ENCODE data around the gene CCDC85B. TPM values are rescaled to one million over a fixed set of nuclear protein-coding genes. Genes with fewer than 3 reads are reported as not detected.

Gene CCDC85B
- total and polyA plus RNA-seq, 2 of the 13 experiments (the other 11 are each of a cell fraction or from before 2014, with no cell fraction given), result 8.2 to 19.5 TPM

DNA sequence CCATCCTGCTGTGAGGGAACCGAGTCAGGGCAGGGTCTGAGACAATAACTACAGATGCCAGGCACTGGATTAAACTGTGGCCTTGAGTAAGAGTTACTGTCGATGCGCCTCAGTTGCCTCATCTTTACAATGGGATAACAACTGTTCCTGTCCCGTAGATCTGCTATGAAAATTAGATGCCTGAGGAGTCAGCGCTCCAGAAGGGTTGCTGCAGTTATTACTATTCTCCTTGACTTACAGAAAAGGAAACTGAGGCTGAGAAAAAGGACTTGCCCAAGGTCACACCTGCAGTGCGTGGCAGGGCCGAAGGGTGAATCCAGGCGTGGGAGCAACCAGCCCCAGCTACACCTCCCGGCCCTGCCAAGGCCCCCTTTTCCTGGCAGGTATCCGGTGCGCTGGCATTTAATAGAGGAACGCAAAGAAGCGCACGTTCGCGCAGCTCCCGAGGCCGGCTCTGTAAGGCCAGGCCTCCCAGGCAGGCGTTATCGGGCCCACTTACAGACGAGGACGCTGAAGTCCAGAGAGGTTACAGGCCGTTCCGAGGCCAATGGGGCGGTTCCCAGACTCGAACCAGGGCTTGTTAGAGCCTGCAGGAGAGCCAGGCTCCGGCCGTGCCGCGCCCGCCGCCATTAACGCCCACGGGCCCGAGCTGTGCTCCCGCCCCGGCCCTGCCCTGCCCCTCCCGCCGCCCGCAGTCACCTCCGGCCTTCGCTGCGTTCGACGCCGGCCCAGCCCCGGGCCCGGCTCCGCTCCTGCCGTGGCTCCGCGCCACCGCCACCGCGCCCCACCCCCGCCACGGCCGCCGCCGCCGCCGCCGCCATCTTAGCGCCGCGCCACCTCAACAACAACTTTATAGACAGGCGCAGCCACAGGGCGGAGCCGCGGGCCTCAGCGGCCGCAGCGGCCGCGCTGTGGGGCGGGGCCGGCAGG lies 28.0 kb downstream of the CCDC85B start, which contains the start of gene C11orf68:
Gene C11orf68 (minus strand): TSS at position 852 of the 930 bp plus-strand sequence. CDS start 31 bp downstream, at position 821.
- H3K27me3 ChIP-seq (ENCODE audit: control insufficient read depth in 1 of 2, insufficient read depth in 2 of 2, low read length in 2 of 2), result no peaks in the 10 kb centered on the region
- ChIA-PET CTCF (ENCODE audit: low intra/inter-chr PET ratio, low total read pairs) (no interaction called here), POLR2A (interaction anchor here (0.8 to 5.0 kb wide), 5 partner anchors 10 to 29 kb away, joined by 3 to 59 read pairs (median 5); partner anchors contain the start of genes CCDC85B, FIBP and FOSL1)
- no peaks in the 10 kb centered on the region; a peak in 1 of 5 replicates for H3K36me3 ChIP-seq (replicated peaks in 1 of 2; ENCODE audit: control insufficient read depth in 1 of 2, insufficient read depth in 2 of 2, low read length in 2 of 2)
- DNase-seq (ENCODE audit: low spot score) (no peak), ATAC-seq (peak; percentile 28), FAIRE-seq (no peak)
- WGBS (ENCODE audit: low lambda C conversion rate), result 5% methylated on average over 33 of the region's 77 CpGs
- H2AFZ ChIP-seq (ENCODE audit: low read length), result no peak within 1 kb of the TSS
- in situ Hi-C loops (cut with HindIII; ENCODE audit: extremely low pct_ligation_motif_present, low pct_unique_long_range_greater_than_20kb) (no loop called here), intact Hi-C loops (cut with micrococcal nuclease; ENCODE audit: unreplicated experiment) (loop anchor here (2.0 kb wide), 1 partner anchor 28 kb away; the partner anchor contains the start of gene CCDC85B)
- H3K9ac ChIP-seq (ENCODE audit: insufficient read depth, low read depth, low read length), result peak within 1 kb of the TSS; percentile 98
- peaks cover 11% of the 10 kb centered on the region for H3K79me2 ChIP-seq (ENCODE audit: insufficient read depth, low read length)
- H3K4me3 ChIP-seq (replicated peaks in 1 of 3; ENCODE audit: insufficient read depth in 1 of 3, low read depth in 2 of 3, low read length in 3 of 3), result peak within 1 kb of the TSS; percentile 88 to 98 (median 92)
- no peaks in the 10 kb centered on the region for H4K20me1 ChIP-seq (ENCODE audit: insufficient read depth, low read length)
- no peaks in the 10 kb centered on the region for H3K9me3 ChIP-seq (ENCODE audit: low read length)
- H3K4me1 ChIP-seq (ENCODE audit: insufficient read depth, low read length), result peaks cover 46% of the 10 kb centered on the region
- peak within 1 kb of the TSS; percentile 93 for H3K4me2 ChIP-seq (ENCODE audit: low read depth, low read length)
- peak within 1 kb of the TSS; percentile 75 for H3K27ac ChIP-seq (ENCODE audit: extremely low read length, insufficient read depth, low read length)
- TSS peak; percentile 80 for BruUV-seq (replicated peaks)
- no peak for TF ChIP-seq RFX1 (IDR thresholded peaks at IDR 0.05)
- TF ChIP-seq, protein P1, sequence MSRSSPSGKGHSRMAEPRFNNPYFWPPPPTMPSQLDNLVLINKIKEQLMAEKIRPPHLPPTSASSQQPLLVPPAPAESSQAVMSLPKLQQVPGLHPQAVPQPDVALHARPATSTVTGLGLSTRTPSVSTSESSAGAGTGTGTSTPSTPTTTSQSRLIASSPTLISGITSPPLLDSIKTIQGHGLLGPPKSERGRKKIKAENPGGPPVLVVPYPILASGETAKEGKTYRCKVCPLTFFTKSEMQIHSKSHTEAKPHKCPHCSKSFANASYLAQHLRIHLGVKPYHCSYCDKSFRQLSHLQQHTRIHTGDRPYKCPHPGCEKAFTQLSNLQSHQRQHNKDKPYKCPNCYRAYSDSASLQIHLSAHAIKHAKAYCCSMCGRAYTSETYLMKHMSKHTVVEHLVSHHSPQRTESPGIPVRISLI (CRISPR knock-in tag; IDR thresholded peaks at IDR 0.05; ENCODE audit: borderline replicate concordance), result no peak
- TF ChIP-seq ZNF260 (CRISPR knock-in tag; IDR thresholded peaks at IDR 0.05; ENCODE audit: borderline replicate concordance, low read depth), result no peak
- 0 out of 2 replicates have a peak, but pooled peaks have one; percentile 15 for TF ChIP-seq KAT7 (CRISPR knock-in tag; IDR thresholded peaks at IDR 0.05; ENCODE audit: borderline replicate concordance)
- no peak for TF ChIP-seq ZNF773 (CRISPR knock-in tag; IDR thresholded peaks at IDR 0.05; ENCODE audit: borderline replicate concordance)
- TF ChIP-seq POLR2AphosphoS5 (IDR thresholded peaks at IDR 0.05; ENCODE audit: low read depth, low read length), result no peak
- TF ChIP-seq, protein P2, sequence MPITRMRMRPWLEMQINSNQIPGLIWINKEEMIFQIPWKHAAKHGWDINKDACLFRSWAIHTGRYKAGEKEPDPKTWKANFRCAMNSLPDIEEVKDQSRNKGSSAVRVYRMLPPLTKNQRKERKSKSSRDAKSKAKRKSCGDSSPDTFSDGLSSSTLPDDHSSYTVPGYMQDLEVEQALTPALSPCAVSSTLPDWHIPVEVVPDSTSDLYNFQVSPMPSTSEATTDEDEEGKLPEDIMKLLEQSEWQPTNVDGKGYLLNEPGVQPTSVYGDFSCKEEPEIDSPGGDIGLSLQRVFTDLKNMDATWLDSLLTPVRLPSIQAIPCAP (CRISPR knock-in tag; IDR thresholded peaks at IDR 0.05; ENCODE audit: low read depth), result no peak
- TF ChIP-seq ZNF501 (CRISPR knock-in tag; IDR thresholded peaks at IDR 0.05), result peak; percentile 42; the same call in 1 of the 2 replicates
- TF ChIP-seq EEA1 (CRISPR knock-in tag; IDR thresholded peaks at IDR 0.05; ENCODE audit: borderline replicate concordance), result no peak
- TF ChIP-seq ZNF34 (CRISPR knock-in tag; IDR thresholded peaks at IDR 0.05; ENCODE audit: borderline replicate concordance), result 0 out of 2 replicates have a peak, but pooled peaks have one; percentile 8
- no peak for TF ChIP-seq HNF4A (CRISPR knock-in tag; IDR thresholded peaks at IDR 0.05)
- TF ChIP-seq, protein P3, sequence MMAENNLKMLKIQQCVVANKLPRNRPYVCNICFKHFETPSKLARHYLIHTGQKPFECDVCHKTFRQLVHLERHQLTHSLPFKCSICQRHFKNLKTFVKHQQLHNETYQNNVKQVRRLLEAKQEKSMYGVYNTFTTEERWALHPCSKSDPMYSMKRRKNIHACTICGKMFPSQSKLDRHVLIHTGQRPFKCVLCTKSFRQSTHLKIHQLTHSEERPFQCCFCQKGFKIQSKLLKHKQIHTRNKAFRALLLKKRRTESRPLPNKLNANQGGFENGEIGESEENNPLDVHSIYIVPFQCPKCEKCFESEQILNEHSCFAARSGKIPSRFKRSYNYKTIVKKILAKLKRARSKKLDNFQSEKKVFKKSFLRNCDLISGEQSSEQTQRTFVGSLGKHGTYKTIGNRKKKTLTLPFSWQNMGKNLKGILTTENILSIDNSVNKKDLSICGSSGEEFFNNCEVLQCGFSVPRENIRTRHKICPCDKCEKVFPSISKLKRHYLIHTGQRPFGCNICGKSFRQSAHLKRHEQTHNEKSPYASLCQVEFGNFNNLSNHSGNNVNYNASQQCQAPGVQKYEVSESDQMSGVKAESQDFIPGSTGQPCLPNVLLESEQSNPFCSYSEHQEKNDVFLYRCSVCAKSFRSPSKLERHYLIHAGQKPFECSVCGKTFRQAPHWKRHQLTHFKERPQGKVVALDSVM (CRISPR knock-in tag; IDR thresholded peaks at IDR 0.05), result no peak
- no peak for TF ChIP-seq THAP11 (CRISPR knock-in tag; IDR thresholded peaks at IDR 0.05)
- TF ChIP-seq, protein P4, sequence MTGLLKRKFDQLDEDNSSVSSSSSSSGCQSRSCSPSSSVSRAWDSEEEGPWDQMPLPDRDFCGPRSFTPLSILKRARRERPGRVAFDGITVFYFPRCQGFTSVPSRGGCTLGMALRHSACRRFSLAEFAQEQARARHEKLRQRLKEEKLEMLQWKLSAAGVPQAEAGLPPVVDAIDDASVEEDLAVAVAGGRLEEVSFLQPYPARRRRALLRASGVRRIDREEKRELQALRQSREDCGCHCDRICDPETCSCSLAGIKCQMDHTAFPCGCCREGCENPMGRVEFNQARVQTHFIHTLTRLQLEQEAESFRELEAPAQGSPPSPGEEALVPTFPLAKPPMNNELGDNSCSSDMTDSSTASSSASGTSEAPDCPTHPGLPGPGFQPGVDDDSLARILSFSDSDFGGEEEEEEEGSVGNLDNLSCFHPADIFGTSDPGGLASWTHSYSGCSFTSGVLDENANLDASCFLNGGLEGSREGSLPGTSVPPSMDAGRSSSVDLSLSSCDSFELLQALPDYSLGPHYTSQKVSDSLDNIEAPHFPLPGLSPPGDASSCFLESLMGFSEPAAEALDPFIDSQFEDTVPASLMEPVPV (CRISPR knock-in tag; IDR thresholded peaks at IDR 0.05), result no peak
- TF ChIP-seq ZFX (CRISPR knock-in tag; IDR thresholded peaks at IDR 0.05; ENCODE audit: low read depth), result peak; percentile 19
- TF ChIP-seq SP1 (IDR thresholded peaks at IDR 0.05), result no peak
- TF ChIP-seq SP1 (CRISPR knock-in tag; IDR thresholded peaks at IDR 0.05), result no peak
- peak; percentile 33; the same call in 1 of the 2 replicates for TF ChIP-seq SRY (CRISPR knock-in tag; IDR thresholded peaks at IDR 0.05)
- no peak for TF ChIP-seq SIN3A (IDR thresholded peaks at IDR 0.05; ENCODE audit: borderline replicate concordance, low read depth, low read length)

Measured in HepG2 (cell line).